HG03045 (cell line): ENCODE results near the gene CFAP61.
"Not testable (repeated sequence)": the region's sequence is repeated elsewhere in the genome, so short reads cannot be mapped to it uniquely, and the experiment has no call there.

Experiments used
- ATAC-seq: cut with Tn5 transposase; IDR thresholded peaks from one replicate; pipeline ENCODE4 v1.9.1; 2021; ENCODE audit warnings: mild to moderate bottlenecking, moderate library complexity; ENCODE audit not compliant: unreplicated experiment

CFAP61 gene, protein sequence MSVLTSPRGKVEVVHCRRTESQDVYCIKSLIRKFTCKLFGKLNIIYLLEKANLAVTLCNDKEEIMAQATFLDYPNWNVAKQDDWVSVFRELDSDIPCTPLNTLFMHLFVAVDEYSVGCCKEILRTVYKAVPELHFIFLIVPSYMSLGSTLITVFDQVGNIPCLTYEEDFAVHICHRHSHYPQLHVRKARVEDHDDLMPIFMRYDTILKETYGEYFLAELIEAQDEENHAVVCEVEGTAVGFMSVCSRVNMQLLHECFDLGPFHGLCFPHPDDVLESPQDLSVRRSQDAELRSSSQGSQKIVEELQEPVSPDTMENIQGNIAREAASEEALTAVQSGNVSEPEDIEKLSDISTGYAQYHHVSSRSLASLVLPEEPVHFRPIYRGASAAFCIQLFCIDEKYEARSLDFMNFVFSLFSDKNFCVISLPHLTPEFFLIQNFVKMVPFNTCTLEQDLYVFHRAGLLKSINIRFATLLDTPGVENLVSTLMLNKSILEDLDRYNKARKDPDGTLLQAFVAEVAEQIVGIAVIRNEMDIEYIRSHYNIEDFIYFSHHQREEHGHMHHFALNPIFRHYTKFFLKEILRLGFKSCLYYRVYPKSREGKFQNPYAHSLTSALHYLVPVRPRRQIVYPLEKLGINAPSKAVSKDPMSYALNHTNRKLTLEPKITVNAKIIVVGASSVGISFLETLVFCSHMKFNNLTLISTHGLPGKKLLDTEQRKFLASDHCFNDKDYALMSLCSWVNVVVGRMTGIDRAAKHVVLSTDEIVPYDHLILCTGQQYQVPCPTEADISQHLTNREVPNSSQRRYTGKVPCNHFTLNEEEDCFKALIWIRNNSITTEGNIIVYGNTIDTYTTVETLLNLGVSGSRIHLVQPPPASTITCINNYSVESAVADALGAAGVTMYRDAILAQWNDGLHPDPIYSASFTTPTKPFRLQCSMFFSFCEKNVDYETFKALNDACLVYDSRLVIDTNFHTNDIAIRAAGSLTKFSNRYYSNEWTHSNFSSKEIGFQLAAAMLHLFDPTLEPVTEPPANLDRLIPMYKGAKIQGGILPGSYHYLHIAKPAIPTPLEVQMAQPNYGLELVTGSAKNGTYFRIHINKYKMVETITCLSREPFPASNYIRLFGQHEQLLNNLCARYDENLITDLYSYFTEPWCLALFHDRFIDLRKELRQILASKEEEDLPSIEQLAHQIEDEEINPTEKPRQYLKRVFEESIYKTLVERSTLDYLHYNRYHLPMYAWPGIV

DNA sequence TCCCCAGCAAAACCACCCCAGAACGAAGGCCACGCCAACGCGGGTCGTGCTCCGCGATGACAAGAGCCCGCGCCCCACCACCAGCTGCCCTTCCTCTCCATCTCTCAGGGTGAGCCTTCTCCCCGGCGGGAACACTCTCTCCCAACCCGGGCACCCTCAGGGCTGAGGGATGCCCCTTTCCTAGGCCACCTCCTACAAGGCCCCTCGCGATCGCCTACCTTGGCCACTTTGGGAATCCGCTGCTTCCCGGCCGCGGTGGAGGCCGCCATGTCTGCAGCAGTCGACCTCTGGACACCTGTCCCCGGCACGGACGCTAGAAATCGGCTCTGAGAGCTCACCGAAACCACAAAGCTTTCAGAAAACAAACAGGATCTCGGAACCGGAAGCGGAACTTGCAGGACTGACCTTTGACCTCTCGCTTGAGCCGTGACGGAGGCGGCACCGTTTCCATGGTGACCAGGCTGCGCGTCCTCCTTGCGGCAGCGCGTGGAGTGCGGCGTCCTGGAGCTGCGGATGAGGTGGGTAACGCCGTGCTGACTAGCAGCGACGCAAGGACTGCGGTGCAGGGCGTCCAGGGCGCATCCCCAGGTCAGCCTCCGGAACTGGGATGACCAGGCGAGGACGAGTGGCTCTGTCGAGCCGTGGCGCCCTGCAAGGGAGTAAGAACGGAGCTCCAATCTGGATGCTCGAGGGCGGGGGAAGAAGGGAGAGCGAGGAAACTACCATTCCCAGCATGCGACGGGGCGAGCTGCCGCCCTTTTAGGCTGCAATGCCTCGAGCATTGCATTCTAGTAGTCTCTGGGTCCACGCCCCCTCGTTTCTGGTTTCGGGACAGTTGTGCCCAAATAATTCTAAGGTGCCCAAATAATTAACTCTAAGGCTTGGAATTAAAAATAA lies at the start of gene CFAP61, which contains the start of gene CRNKL1:
Gene CFAP61 (plus strand): TSS at position 459 of the 897 bp plus-strand sequence. CDS start 4,122 bp downstream, outside the sequence.
Gene CRNKL1 (minus strand): TSS at position 393 of the 897 bp plus-strand sequence. CDS start 124 bp downstream, at position 269.
- ATAC-seq, result peak; percentile 94

DNA sequence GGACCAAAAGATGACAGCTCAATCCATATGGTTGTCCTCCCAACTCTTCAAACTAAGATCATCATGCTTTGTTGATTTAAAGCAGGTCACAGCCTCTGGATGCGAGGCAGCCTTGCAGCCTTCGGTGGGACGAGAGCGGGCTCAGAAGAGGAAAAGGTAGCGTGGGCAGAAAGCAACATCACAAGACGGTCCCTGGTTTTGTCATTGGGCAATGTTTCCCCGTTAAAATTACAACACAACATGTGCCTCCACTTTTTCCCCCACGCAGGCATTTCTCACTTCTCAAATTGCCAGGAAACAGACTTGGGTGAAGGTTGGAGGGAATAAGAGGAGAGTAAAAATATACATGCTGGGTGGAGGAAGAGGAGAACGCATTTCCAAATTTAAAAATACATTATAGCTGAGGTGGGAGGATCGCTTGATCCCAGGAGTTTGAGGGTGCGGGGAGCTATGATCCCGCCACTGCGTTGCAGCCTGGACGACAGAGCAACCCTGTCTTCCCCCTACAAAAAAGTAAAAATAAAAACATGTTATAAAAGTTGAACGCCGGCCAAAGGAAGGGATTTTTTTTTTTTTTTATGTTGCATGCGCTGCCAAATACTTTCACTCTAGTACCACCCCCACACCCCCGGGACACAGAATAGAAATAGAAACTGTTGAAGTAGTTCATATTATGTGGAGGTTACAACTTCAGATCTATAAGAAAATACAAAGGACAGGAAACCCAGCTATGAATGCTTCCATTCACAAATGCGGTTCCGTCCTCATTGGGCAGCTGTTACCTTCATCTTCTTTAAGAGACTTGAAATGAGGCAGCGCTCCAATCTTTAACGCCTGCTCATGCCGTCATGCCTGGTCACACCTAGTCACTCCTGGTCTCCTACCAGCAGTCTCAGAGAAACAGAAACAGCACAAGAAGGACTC lies 49.0 kb upstream of the CFAP61 start:
- no peak for ATAC-seq

DNA sequence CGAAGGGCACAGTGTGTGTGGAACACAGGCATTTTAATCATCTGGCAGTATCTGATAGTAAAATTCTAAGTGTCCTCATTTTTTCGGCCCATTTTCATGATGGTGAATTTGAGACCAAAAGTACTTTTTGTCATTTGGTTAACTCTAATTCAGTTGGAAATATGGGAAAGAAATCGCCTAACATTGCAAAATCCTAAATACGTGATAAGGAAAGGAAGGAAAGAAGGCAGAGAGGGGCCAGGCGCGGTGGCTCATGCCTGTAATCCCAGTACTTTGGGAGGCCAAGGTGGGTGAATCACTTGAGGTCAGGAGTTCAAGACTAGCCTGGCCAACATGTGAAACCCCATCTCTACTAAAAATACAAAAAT lies 48.4 kb upstream of the CFAP61 start:
- not testable (repeated sequence) for ATAC-seq

DNA sequence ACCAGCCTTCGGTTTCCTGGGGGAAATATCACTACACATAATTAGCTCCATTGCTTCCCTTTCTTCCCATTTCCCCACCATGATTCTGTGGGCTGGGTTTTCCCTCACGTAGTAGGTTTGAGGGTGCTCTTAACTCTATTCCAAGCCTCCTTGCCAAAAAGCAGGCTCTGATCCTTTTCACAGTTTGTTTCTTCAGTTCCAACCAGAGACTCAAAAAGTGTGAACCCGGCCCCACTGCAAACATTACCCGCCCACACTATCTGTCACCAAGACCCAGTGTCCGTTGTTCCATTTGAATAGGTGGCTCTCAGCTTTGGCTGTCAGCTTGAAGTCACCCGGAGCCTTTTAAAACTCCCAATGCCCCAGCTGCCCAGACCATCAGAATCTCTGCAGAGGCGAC lies 47.0 kb upstream of the CFAP61 start:
- ATAC-seq, result no peak

DNA sequence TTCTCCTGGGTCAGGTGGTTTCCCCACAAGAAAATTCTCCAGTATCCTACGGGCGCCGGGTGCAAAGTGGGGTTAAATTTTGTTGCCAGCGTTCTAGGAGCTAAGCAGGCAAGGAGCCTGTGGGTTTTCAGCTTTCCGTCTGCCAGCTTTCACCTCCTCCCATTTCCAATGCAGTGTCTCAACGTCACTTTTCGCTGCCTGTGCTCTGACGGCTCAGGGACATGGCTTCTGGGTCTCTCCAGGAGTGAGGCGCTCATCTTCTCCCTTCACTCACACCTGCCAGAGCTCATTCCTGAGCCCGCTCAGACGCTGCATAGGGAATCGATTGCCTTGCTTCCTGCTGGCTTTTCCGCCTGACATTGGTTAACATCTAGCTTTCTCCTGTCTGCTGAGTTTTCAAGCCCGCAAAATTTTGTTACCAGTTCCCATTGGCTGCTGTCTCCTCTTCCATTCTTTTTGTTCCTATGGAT lies 42.5 kb upstream of the CFAP61 start:
- no peak for ATAC-seq

DNA sequence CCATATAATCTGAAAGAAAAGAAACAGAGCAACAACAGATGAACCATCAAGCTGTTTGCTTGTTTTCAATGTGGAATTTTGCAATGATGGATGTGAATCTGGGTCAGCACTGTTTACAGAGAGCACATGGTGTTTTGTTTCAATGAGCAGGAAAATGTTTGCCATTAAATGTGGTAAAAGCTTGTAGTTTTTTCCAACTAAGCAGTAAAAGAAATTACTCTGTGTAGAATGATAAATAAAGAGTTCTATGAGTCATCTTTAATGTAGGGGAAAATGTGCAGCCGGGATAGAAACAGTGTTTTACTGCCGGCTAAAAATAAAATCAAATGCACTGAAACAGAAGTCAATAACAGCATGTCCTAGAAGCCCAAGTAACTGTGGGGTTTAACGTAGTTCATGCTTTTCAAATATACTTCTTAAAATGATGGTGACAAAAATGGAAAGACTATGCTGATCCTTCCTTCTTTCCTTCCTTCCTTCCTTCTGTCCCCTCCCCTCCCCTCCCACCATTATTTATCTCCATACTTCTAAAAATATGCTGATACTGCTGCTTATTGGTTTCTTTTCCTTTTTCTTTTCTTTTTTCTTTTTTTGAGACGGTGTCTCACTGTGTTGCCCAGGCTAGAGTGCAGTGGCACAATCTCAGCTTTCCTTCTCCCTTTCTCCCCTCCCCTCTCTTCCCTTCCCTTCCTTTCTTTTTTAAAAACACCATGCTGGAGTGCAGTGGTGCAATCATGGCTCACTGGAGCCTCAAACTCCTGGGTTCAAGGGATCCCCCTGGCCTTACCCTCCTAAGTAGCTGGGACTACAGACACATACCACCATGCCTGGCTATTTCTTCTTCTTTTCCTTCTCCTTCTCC lies 41.5 kb upstream of the CFAP61 start:
- ATAC-seq, result no peak

DNA sequence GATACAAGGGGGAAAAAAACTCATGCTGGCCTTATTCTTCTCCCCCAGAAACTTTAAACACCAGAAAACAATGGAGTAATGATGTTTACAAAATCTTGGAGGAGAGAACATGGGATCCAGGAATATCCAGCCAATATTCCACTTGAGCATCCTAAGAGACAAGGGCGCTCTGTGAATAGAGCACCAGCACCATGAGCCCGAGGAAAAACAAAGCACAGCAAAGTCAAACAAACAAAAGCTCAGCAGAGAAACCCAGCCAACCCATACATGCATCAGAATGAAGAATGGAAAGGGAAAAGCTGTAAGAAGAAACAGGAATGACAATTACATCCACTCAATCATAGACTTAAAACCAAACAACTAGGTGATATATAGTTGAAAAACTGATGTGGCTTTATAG lies 39.8 kb upstream of the CFAP61 start:
- ATAC-seq, result no peak

DNA sequence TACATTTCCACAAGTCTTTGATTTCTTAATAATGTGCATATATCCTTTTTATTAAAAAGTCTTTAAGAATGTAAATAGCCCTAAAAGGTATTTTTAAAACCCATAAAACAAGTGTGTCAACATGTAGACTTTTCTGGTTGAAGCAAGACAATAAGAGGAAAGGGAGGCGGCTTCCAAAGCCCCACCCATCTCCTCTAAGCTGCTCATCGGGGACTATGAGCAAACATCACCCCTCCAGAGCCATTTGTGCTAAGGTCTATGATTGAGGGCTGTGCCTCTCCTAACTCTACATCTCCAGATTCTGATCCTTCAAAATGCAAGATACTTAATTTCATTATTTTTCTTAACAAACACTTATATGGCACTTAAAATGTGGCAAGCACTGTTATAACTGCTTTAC lies 37.7 kb upstream of the CFAP61 start:
- ATAC-seq, result no peak

DNA sequence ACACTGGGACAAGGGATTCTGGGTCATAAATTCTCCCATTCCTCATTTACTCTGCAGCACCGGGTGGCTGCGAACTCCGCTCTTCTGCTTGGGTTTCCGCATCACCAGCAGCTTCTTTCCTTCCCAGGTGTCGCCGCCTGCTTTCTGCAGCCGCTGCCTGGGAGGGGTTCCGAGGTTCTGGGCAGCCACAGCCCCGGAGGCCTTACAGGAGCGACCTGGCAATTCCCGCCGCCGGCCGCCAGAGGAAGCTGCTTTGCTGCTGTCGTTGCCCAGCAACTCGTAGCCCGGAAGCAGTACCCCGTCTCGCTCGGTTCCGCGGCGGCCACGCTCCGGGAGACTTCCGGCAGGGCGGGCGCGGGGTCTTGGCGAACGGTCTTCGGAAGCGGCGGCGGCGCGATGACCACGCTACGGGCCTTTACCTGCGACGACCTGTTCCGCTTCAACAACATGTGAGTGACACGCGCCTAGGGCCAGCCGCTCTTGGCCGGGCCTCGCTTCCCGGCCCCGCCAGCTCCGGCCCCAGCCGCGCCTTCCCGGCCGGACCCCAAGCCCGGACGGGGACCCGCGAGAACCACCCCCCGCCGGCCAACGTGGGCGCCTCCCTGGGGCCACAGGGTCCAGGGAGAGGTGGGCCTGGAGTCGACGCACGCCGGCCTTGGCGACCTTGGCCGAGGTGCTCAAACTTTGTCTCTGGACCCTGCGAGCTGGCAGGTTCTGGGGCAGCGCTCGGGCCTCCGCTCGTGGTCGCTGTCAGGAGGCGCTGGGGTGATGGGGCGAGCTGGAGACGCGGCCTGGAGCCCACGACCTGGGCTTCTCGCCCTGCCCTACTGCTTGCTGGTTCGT lies 35.1 kb upstream of the CFAP61 start, which contains the start of gene NAA20:
Gene NAA20 (plus strand): TSS at position 362 of the 843 bp plus-strand sequence. CDS start 35 bp downstream, at position 397.
- ATAC-seq, result peak; percentile 99

DNA sequence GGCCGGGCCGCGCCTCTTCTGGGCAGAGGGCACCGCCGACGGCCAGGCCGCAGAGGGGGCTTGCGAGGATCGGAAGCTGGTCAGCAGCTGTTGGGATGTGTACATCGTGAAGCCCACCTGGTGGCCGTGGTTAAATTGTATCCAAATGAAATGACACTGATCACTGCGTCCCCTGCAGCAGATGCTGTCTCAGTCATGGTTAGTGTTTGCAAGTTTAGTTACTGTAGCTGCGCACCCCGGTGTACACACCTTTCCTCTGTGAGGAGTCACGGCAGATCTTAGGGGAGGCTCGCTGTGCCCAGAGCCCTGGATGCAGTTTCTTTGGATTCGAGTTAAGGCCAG lies 34.5 kb upstream of the CFAP61 start:
- peak; percentile 14 for ATAC-seq

DNA sequence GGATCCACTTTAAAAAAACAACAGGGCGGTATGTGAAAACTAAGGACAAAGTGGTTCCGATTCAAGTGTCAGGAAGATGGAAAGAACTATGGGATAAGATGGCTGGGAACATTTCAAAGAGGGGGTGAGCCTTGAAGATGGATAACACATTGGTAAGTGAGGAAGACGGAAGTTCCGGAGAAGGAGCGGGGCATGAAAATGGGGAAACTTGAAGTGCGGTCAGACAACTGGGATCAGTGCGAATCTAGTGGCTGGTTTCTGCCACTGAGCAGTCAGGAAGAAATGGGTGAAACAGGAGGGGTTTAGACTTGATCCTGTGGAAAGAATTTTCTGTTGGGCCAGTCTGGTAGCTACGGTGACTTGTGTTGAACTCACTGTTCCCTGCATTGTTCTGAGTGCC lies 34.0 kb upstream of the CFAP61 start:
- no peak for ATAC-seq

DNA sequence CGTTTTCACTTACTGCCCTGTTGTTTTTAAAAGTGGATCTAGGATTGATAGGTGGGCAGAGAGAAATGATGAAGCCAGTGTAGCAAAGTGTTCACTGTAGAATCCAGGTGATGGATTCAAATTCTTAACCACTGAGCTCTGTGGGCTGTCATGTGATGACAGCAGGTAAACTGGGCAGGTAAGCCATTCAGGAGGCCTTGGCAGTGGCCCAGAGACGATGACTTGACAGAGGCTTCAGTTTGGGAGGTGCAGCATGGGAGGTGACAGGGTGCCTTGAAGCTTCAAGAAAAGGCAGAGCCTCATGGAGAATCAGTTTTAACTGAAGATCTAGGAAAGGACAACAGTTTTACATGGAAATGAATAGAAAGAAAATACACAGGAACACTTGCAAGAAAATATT lies 33.2 kb upstream of the CFAP61 start:
- no peak for ATAC-seq

DNA sequence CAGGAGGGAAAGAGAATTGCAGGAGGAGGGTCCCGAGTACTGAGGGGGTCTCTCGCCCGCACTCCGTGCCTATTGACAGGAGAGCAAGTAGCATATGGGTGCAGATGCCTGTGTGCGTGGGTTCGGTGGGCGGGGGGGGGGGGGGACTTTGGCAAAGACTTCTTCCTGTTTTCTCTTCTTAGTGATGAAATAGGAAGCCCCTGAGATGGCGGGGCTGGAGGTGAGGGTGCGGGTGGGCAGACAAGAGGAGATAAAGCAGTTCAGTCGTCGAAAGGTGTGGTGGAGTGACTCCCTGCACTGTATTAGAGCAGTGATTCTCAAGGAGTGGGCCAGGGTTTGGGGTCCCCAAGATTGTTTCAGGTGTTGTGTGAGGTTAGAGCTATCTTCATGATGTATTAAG lies 31.4 kb upstream of the CFAP61 start:
- no peak for ATAC-seq

DNA sequence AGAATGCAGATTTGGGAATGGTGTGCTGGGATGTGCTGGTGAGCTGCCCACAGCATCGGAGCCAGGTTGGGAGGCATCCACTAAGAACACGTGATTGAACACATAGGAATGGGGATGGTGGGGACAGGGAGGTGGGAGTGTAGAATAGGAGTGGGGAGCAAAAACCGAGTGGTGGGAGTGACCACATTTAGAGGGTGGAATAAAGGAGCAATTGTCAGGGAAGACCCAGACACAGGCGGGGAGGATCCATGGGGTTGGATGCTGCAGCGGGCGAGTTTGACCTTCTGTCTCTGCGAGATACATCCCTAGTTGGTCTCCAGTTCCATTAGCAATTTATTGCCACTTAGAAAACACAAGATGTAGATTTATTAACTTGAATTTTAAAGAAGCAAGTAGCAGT lies 30.5 kb upstream of the CFAP61 start:
- no peak for ATAC-seq

DNA sequence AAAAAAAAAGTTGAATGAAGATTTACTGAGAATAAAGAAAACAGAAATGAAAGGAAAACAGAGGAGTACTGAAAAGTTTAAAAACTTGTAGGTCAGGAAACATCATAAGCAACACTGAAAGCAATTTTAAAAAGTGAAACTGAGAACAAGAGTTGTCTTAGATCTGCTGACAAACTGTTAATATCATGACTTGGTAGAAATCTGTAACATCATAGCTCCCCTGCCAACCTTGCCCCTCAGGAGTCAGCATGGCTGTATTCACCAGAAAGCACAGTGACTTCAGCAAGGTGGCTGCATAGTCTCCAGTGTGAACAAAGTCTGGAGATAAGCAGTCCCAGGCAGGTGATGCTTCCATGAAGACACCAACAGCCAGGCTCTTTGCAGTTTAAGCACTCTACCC lies 29.8 kb upstream of the CFAP61 start:
- ATAC-seq, result peak; percentile 54

DNA sequence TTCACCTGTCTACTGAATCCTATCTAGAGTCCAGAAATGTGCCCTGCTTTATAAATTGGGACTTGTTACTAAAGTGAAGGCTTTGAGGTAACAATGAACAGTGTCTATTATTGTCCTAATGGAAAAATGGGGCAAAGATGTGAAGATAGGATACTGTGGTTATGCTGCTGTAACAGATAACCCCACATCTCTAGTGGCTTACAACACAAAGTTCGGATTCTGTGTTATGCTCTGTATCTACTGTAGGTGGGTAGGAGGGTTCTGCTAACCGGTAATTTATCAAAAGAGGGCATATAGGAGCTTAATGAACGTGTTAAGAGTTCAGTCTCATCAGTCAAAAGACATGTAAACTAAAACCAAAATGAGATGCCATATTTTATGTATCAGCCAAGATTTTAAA lies 28.9 kb upstream of the CFAP61 start:
- no peak for ATAC-seq

DNA sequence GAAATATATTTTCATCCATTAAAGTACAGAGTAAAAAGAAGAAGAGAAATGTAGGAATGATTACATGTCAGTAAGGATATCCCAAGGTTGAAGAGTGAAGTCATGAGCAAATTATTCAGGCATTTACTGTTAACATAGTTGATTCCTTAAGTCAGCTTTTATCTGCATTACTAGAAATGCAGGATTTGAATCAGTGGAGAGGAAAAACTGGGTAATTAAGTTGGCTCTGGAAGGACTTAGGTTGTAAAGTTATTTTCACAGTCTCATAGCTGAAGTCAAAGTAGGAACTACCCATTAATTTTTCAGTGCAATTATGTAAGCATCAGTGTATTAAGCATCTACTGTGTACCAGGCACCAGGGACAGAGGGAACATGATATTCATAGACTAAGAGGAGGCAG lies 27.4 kb upstream of the CFAP61 start:
- no peak for ATAC-seq
